GM19238 (cell line): Measurements from ENCODE around the gene ZNF214.
"Not testable (repeated sequence)": the region's sequence is repeated elsewhere in the genome, so short reads cannot be mapped to it uniquely, and the experiment has no call there.

Source experiments
- DNase-seq: peaks from one replicate; pipeline ENCODE4 v3.0.0; 2011; ENCODE audit warnings: low spot score; ENCODE audit not compliant: insufficient read length

The ZNF214 gene

DNA sequence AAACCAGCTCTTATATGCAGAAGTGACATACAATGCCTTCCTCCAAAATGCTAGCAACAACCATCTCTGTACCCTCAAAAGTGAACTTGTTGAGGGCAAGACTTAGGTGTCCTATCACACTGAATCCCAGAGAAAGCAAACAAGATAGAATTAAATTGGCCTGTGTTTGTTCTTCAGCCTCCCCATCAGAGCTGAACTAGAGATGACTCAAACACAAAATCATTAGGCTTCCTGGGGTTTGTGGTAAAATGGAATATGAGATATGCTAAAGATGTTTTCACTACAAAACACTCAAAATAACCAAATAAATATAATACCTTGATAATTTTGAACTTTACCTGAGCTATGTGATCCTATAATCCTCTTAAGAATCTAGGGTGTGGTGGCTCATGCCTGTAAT, 31.6 kb downstream of the ZNF214 start:
- DNase-seq = no peak

DNA sequence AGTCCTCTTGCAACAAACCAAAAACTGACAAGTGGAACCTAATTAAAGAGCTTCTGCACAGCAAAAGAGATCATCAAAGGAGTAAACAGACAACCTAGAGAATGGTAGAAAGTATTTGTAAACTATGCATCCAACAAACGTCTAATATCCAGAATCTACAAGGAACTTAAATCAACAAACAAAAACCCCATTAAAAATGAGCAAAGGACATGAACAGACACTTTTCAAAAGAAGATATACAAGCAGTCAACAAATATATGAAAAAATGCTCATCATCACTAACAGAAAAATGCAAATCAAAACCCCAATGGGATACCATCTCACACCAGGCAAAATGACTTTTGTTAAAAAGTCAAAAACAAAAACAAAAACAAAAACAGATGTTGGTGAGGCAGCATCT, 33.7 kb downstream of the ZNF214 start:
- no peak for DNase-seq

DNA sequence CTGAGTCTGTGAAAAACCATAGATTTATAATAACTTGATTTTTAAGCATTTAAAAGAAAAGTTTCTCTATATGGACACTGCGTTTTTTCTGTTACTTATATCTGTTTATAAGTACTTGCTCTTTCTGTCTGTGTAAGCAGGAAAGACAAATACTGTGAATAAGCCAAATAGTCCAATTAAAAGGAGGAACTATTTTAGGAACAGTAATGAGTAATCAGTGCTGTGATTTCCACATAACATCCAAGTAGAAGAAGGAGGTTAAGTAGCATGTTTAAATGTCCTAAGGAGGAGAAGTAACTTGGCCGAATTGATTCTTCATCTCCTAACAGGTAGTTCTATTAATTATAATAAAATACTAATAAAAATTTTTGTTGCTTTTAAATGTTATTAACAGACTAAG, 40.8 kb downstream of the ZNF214 start:
- no peak for DNase-seq

DNA sequence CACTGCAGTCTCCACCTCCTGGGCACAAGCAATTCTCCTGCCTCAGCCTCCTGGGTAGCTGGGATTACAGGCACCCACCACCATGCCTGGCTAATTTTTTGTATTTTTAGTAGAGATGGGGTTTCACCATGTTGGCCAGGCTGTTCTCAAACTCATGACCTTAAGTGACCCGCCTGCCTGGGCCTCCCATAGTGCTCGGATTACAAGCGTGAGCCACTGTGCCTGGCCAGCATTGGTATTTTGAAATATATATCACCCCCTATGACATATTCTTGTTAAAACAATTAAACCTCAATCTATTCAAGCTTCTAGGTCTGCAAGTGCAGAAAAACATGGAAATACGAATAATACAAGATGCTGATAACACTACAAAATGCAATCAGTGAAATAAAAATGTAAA, 50.3 kb downstream of the ZNF214 start:
- not testable (repeated sequence) for DNase-seq

DNA sequence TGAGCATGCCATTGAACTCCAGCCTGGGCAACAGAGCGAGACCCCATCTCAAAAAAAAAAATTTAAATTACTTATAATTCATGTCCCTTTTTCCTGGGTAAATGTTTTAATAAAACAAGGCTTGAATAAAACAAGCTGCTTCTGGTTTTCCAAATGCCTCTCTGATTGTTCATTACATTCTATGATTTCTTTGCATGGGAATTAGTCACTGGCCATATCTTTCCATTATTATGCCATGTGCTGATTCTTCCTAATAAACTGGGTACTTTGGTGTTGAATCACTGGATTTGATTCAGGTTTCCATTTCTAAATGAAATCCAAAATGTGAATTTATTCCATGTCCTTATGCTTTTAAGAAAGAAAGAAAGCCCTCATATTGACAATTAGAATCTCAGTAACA, 51.3 kb downstream of the ZNF214 start:
- DNase-seq = no peak

DNA sequence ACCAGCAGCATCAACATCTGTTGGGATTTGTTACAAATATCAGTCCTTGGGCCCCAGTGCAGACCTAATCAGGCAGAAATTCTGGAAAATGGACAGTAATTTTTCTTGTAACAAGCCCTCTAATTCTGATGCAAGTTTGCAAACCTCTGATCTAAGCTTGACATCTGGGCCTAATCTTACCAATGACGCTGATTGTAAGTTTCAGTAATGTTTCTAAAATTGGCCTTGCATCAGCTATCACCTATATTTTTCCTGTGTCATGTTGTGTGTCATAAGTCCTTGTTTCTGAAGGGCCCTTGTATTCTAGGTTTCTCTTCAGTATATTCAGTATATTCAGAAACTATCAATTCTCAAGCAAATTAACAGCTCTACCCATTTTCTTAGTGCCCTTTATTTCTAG, 57.5 kb downstream of the ZNF214 start:
- DNase-seq = no peak

DNA sequence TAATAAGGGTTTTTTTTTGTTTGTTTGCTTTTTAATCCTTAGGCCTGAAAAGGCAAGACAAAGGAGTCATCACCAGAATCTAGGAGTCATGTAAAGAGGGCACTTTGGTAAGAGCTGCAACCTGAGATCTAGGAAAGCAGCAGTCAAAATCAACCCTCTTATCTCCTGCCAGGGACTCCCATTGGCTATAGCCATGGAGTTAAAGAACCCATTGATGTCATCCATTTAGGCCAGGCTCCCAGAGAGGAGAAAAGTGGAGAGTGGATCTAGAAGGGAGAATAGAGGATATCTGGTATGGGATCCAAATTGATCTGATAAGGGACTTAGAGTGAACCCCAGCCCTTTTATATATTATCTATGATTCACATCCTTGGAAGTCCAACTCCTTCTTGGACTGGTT, 58.0 kb downstream of the ZNF214 start:
- DNase-seq = no peak

DNA sequence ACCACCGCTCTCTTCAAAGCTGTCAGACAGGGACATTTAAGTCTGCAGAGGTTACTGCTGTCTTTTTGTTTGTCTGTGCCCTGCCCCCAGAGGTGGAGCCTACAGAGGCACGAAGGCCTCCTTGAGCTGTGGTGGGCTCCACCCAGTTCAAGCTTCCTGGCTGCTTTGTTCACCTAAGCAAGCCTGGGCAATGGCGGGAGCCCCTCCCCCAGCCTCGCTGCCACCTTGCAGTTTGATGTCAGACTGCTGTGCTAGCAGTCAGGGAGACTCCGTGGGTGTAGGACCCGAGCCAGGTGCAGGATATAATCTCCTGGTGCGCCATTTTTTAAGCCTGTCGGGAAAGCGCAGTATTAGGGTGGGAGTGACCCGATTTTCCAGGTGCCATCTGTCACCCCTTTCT, 65.9 kb downstream of the ZNF214 start:
- not testable (repeated sequence) for DNase-seq
